ENCODE results near the gene RNF166.

DNA sequence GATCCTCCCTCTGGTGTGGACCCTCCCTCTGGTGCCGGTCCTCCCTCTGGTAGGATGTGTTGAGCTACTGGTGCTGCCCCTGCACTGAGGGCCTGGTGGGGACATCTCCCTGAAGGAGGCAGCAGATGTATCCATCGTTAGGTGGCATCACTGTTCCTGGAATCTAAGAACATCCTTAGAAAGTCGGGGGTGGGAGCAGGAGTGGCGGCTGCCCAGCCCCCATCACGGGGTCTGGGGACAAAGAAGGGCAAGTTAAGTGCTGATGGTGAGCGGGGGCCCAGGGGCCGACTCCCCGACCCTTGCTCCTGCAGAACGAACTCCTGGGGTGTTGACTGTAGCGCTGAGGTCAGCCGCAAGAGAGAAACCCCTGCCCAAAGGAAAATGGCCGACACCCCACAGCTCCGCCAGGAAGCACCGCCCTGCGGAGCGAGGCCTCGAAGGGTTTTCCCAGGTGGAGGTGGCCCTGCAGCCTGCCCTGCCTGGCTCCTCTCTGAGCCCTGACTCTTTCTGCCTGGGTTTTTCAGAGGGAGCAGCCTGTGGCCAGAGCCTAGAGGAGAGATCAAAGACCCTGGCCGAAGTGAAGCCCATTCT is 5.6 kb upstream of the RNF166 start:
- TF ChIP-seq, protein P1, sequence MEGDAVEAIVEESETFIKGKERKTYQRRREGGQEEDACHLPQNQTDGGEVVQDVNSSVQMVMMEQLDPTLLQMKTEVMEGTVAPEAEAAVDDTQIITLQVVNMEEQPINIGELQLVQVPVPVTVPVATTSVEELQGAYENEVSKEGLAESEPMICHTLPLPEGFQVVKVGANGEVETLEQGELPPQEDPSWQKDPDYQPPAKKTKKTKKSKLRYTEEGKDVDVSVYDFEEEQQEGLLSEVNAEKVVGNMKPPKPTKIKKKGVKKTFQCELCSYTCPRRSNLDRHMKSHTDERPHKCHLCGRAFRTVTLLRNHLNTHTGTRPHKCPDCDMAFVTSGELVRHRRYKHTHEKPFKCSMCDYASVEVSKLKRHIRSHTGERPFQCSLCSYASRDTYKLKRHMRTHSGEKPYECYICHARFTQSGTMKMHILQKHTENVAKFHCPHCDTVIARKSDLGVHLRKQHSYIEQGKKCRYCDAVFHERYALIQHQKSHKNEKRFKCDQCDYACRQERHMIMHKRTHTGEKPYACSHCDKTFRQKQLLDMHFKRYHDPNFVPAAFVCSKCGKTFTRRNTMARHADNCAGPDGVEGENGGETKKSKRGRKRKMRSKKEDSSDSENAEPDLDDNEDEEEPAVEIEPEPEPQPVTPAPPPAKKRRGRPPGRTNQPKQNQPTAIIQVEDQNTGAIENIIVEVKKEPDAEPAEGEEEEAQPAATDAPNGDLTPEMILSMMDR (IDR thresholded peaks at IDR 0.05) = no peak
- TF ChIP-seq POLR2AphosphoS5 (IDR thresholded peaks at IDR 0.05) = no peak
